ENCODE results near the gene ADTRP. TPM values are rescaled to one million over a fixed set of nuclear protein-coding genes. Genes with fewer than 3 reads are reported as not detected.
A peak's percentile ranks its signal among the peaks of the same experiment; 100 is the strongest.

Gene ADTRP
- total RNA-seq, 4 donors from 2014 or later = 119 to 199 (median 181) TPM

- intact Hi-C loops (cut with DNase I; ENCODE audit: low total_unique reads) = no loop called here
- no peaks in the 10 kb centered on the region for H3K27me3 ChIP-seq
- 73 to 79% methylated on average over 4 of the region's 4 CpGs for WGBS, 2 donors (ENCODE audit: low coverage in 1 of 2)
- peaks cover 0 to 11% (median 4%) of the 10 kb centered on the region in 4 donors for H3K4me1 ChIP-seq
- no peak for DNase-seq
- H3K27ac ChIP-seq = no peak overlapping the region
- no peak overlapping the region for H3K4me3 ChIP-seq
- TF ChIP-seq CTCF (IDR thresholded peaks at IDR 0.05) (no peak), POLR2A (IDR thresholded peaks at IDR 0.05) (no peak), POLR2AphosphoS5 (IDR thresholded peaks at IDR 0.05) (no peak), EP300 (IDR thresholded peaks at IDR 0.05; ENCODE audit: low read depth) (no peak)
- H3K36me3 ChIP-seq = no peaks in the 10 kb centered on the region
- in situ Hi-C loops (cut with MboI; ENCODE audit: low pct_ligation_motif_present in 1 of 4, low pct_unique_long_range_greater_than_20kb in 1 of 4, low sequenced_read_pairs in 3 of 4) = no loop called here
- H3K9me3 ChIP-seq = no peaks in the 10 kb centered on the region
These were observed 9.4 kb upstream of the ADTRP start for GRCh38 chr6:11788043-11788442.

- peak overlapping the region; percentile 66 to 80 (median 72) for H3K27ac ChIP-seq
- in situ Hi-C loops (cut with MboI; ENCODE audit: low pct_ligation_motif_present in 1 of 4, low pct_unique_long_range_greater_than_20kb in 1 of 4, low sequenced_read_pairs in 3 of 4) = no loop called here
- peak; percentile 76 for DNase-seq
These were observed 7.4 kb upstream of the ADTRP start for GRCh38 chr6:11785774-11786579.

GRCh38 chr6:11785415-11785773 lies 6.8 kb upstream of the ADTRP start:
- peak overlapping the region in 3 of 4 donors; percentile 7 to 24 (median 8) for H3K4me3 ChIP-seq
- no peaks in the 10 kb centered on the region for H3K36me3 ChIP-seq
- H3K27ac ChIP-seq = peak overlapping the region; percentile 66 to 80 (median 72)
- intact Hi-C loops (cut with DNase I; ENCODE audit: low total_unique reads) = no loop called here
- in situ Hi-C loops (cut with MboI; ENCODE audit: low pct_ligation_motif_present in 1 of 4, low pct_unique_long_range_greater_than_20kb in 1 of 4, low sequenced_read_pairs in 3 of 4) = no loop called here
- DNase-seq = no peak
- no peaks in the 10 kb centered on the region for H3K27me3 ChIP-seq
- H3K9me3 ChIP-seq = no peaks in the 10 kb centered on the region
- 37% methylated on average over 5 of the region's 5 CpGs for WGBS, 2 donors (ENCODE audit: low coverage in 1 of 2)
- TF ChIP-seq POLR2A (IDR thresholded peaks at IDR 0.05) (no peak), EP300 (IDR thresholded peaks at IDR 0.05; ENCODE audit: low read depth) (no peak), CTCF (IDR thresholded peaks at IDR 0.05) (no peak), POLR2AphosphoS5 (IDR thresholded peaks at IDR 0.05) (no peak)
- H3K4me1 ChIP-seq = peaks cover 0 to 11% (median 4%) of the 10 kb centered on the region in 4 donors

More at GRCh38 chr6:11785774-11786579, 7.4 kb upstream of the ADTRP start:
- Histone ChIP-seq H3K9me3 (no peaks in the 10 kb centered on the region), H3K4me1 (peaks cover 0 to 11% (median 4%) of the 10 kb centered on the region in 4 donors), H3K36me3 (no peaks in the 10 kb centered on the region), H3K4me3 (peak overlapping the region in 3 of 4 donors; percentile 7 to 24 (median 8)), H3K27me3 (no peaks in the 10 kb centered on the region)
- TF ChIP-seq POLR2A (IDR thresholded peaks at IDR 0.05) = peak; percentile 65
- TF ChIP-seq EP300 (IDR thresholded peaks at IDR 0.05; ENCODE audit: low read depth) = no peak
- peak in 2 of 3 donors; percentile 51 to 72 for TF ChIP-seq POLR2AphosphoS5 (IDR thresholded peaks at IDR 0.05)
- TF ChIP-seq CTCF (IDR thresholded peaks at IDR 0.05) = no peak
- intact Hi-C loops (cut with DNase I; ENCODE audit: low total_unique reads) = no loop called here
- 31 to 45% methylated on average over 5 to 14 of the region's 14 CpGs for WGBS, 2 donors (ENCODE audit: low coverage in 1 of 2)

GRCh38 chr6:11784341-11784740 lies 5.7 kb upstream of the ADTRP start:
- intact Hi-C loops (cut with DNase I; ENCODE audit: low total_unique reads) = no loop called here
- 76 to 91% methylated on average over 7 of the region's 7 CpGs for WGBS, 2 donors (ENCODE audit: low coverage in 1 of 2)

More at GRCh38 chr6:11784341-11784740, 5.7 kb upstream of the ADTRP start:
- H3K27ac ChIP-seq = no peak overlapping the region
- peaks cover 0 to 18% (median 8%) of the 10 kb centered on the region in 4 donors for H3K4me1 ChIP-seq
- H3K36me3 ChIP-seq = no peaks in the 10 kb centered on the region
- TF ChIP-seq POLR2AphosphoS5 (IDR thresholded peaks at IDR 0.05) (no peak), POLR2A (IDR thresholded peaks at IDR 0.05) (no peak), CTCF (IDR thresholded peaks at IDR 0.05) (no peak), EP300 (IDR thresholded peaks at IDR 0.05; ENCODE audit: low read depth) (no peak)
- no peaks in the 10 kb centered on the region for H3K9me3 ChIP-seq
- H3K27me3 ChIP-seq = no peaks in the 10 kb centered on the region
- DNase-seq = no peak
- in situ Hi-C loops (cut with MboI; ENCODE audit: low pct_ligation_motif_present in 1 of 4, low pct_unique_long_range_greater_than_20kb in 1 of 4, low sequenced_read_pairs in 3 of 4) = no loop called here
- no peak overlapping the region for H3K4me3 ChIP-seq
